GM04504 (cell line): ENCODE measurements around the gene SELENOM.
"Not testable (repeated sequence)": the region's sequence is repeated elsewhere in the genome, so short reads cannot be mapped to it uniquely, and the experiment has no call there.

Source experiments
- DNase-seq: peaks from one replicate; pipeline ENCODE4 v3.0.0-alpha.2; 2012; ENCODE audit warnings: low read depth

The SELENOM gene

GRCh38 chr22:31075961-31076360, 31.4 kb downstream of the SELENOM start:
- peak; percentile 83 for DNase-seq

GRCh38 chr22:31073545-31074145, 33.7 kb downstream of the SELENOM start:
- DNase-seq = not testable (repeated sequence)

GRCh38 chr22:31073125-31073524, 34.2 kb downstream of the SELENOM start:
- DNase-seq = not testable (repeated sequence)

- DNase-seq = not testable (repeated sequence)
These were observed 37.6 kb downstream of the SELENOM start for GRCh38 chr22:31069691-31070314.

- DNase-seq = no peak
These were observed 38.4 kb downstream of the SELENOM start for GRCh38 chr22:31068970-31069369.

- no peak for DNase-seq
These were observed 43.0 kb downstream of the SELENOM start for GRCh38 chr22:31064369-31064768.

GRCh38 chr22:31062566-31063230, 44.7 kb downstream of the SELENOM start:
- no peak for DNase-seq

GRCh38 chr22:31059663-31060062, 47.7 kb downstream of the SELENOM start:
- DNase-seq = not testable (repeated sequence)

GRCh38 chr22:31056986-31057599, 50.3 kb downstream of the SELENOM start:
- no peak for DNase-seq

- peak; percentile 92 for DNase-seq
These were observed 51.7 kb downstream of the SELENOM start for GRCh38 chr22:31055635-31056159.

- DNase-seq = no peak
These were observed 52.2 kb downstream of the SELENOM start for GRCh38 chr22:31055117-31055634.
